H7 (cell line): Measurements from ENCODE around the gene SLC9A8. TPM values are rescaled to one million over a fixed set of nuclear protein-coding genes. Genes with fewer than 3 reads are reported as not detected.

Experiments
- DNase-seq: peaks from one replicate; pipeline ENCODE4 v3.0.0; 2012
- H3K27me3 ChIP-seq: 2 replicates; pipeline ENCODE4 v1.6.0; 2011; ENCODE audit warnings: mild to moderate bottlenecking, low read length; ENCODE audit not compliant: control insufficient read depth, insufficient read depth
- H3K36me3 ChIP-seq: replicated peaks from 2 replicates; pipeline ENCODE4 v1.5.1; 2011; ENCODE audit warnings: low read length; ENCODE audit not compliant: control insufficient read depth, insufficient read depth
- H3K4me3 ChIP-seq: 2 replicates; pipeline ENCODE4 v1.5.1; 2011; ENCODE audit warnings: low read depth, mild to moderate bottlenecking, control low read depth, low read length, moderate library complexity; ENCODE audit not compliant: insufficient read depth
- total RNA-seq: library from RNA; depleted of rRNA; stranded (reverse); fragments of >200 nt; shearing (Covaris generic); gene quantifications from 2 replicates; pipeline ENCODE4 v1.2.3, GENCODE V29; 2014

The SLC9A8 gene
- total RNA-seq, 1 experiment from 2014 or later, result 6.7 TPM

DNA sequence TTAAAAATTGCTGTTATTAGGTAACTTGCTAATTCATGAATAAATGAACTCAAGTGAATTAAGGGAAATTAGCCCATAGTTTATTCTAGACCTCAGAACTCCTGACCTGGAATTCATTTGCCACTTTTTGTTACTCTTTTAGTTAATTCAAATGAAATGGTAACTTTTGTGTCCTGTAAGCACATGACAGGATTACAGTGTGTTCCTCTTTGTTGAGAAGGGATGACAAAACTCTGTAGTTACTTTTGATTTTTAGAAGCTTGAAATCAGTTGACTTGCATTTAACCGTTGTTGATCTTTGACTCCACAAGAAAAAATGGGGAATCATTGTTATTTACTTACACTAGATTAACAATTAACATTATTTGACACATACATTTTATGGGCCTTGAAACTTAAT, 6.2 kb downstream of the SLC9A8 start:
- H3K36me3 ChIP-seq, result peaks cover 3% of the 10 kb centered on the region
- no peak overlapping the region for H3K4me3 ChIP-seq
- H3K27me3 ChIP-seq, result no peaks in the 10 kb centered on the region
- DNase-seq, result no peak

DNA sequence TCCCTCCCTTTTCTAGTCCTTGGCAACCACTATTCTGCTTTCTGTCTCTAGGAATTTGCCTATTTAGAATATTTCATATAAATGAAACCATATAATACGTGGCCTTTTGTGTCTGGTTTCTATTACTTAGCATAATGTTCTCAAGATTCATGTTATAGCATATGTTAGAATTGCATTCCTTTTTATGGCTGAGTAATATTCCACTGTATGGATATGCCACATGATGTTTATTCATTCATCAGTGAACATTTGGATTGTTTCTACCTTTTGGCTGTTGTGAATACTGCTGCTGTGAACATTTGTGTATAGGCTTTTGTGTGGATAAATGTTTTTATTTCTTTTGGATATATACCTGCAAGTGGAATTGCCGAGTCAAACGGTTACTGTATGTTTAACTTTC, 7.1 kb downstream of the SLC9A8 start:
- no peak overlapping the region for H3K4me3 ChIP-seq
- no peak for DNase-seq
- H3K27me3 ChIP-seq, result no peaks in the 10 kb centered on the region
- peaks cover 3% of the 10 kb centered on the region for H3K36me3 ChIP-seq

DNA sequence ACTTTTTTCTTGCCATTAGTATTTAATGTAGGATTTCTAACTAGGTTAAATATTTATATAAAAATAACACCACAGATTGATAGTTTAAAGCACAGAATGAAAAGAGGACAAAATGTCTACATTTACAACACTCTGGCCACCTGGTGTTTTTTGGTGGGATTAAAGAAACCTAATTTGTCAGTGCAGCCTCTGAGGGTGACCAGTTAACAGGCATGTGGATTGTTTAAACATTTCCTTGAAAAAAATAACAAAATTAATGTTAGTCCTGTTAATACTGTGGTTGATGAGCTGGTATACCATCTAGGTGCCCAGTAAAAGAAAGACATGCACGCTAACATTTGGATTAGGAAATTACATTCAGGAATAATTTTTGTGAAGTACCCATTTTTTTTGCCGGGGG, 8.8 kb downstream of the SLC9A8 start:
- H3K36me3 ChIP-seq, result peaks cover 3% of the 10 kb centered on the region
- DNase-seq, result no peak
- H3K27me3 ChIP-seq, result no peaks in the 10 kb centered on the region
- H3K4me3 ChIP-seq, result no peak overlapping the region

- Histone ChIP-seq H3K27me3 (no peaks in the 10 kb centered on the region), H3K4me3 (no peak overlapping the region), H3K36me3 (peaks cover 3% of the 10 kb centered on the region)
- DNase-seq, result no peak
These were observed 9.3 kb downstream of the SLC9A8 start for GRCh38 chr20:49821870-49822331.

DNA sequence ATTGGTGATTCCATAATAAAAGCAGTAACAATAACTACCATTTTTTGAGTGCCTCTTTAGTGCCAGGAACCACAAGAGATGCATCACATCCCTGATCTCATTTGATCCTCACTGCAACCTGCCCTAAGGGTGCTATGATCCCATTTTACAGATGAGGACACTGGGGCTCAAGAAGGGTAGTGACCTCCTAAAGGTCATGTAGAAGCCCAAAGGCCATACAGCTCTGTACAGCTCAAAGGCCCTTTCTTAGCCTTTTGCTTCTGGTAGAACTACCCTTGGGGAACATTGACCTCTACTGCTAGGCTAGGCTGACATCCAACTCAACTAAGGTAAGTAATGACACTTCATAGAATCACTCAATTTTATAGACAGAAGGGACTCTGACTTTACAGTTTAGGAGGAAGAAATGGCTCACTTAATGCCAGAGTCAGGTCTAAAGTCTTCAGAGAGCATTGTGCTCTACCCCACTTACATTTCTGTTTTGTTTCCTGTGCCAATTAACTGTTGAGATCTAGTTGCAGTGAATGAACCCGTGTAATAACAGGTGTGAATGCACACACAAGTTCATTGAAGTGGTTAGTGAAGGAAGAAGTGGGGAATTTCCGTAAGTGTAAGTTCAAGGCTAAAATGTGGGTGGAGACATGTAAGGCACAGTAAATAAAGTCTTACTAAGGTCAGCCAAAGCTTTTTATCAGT, 10.7 kb downstream of the SLC9A8 start:
- DNase-seq, result no peak
- Histone ChIP-seq H3K36me3 (peaks cover 3% of the 10 kb centered on the region), H3K27me3 (no peaks in the 10 kb centered on the region), H3K4me3 (no peak overlapping the region)

GRCh38 chr20:49824206-49824605, 11.6 kb downstream of the SLC9A8 start:
- peaks cover 3% of the 10 kb centered on the region for H3K36me3 ChIP-seq
- no peaks in the 10 kb centered on the region for H3K27me3 ChIP-seq
- H3K4me3 ChIP-seq, result no peak overlapping the region
- DNase-seq, result no peak

DNA sequence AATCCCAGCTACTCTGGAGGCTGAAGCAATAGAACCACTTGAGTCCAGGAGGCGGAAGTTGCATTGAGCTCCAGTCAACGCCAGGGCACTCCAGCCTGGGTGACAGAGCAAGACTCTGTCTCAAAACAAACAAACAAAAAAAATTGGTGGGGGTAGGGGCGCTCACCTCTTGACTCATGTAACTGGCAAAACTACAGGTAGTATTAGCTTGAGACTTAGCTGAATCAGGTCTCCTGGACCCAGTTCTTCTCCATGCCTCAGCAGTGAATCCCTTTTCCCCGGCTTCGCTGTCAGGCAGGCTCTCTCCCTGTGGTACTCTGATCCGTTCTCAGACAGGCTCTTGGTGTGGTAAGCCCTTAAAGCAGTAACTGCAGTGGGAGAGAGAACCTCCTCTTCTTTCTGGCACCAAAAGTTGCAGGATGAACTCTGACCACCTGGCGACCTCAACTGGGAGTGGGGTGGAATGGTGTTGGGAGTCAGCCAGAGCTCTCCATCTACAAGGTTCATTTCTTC, 12.9 kb downstream of the SLC9A8 start:
- Histone ChIP-seq H3K36me3 (peaks cover 3% of the 10 kb centered on the region), H3K27me3 (no peaks in the 10 kb centered on the region), H3K4me3 (no peak overlapping the region)
- no peak for DNase-seq

- DNase-seq, result no peak
- Histone ChIP-seq H3K4me3 (no peak overlapping the region), H3K36me3 (no peaks in the 10 kb centered on the region; the same call in 1 of the 2 replicates), H3K27me3 (no peaks in the 10 kb centered on the region)
These were observed 18.6 kb downstream of the SLC9A8 start for GRCh38 chr20:49831022-49831769.

GRCh38 chr20:49831770-49832631, 19.4 kb downstream of the SLC9A8 start:
- Histone ChIP-seq H3K36me3 (no peaks in the 10 kb centered on the region), H3K27me3 (no peaks in the 10 kb centered on the region), H3K4me3 (no peak overlapping the region)
- no peak for DNase-seq

- H3K4me3 ChIP-seq, result no peak overlapping the region
- H3K27me3 ChIP-seq, result no peaks in the 10 kb centered on the region
- no peak for DNase-seq
- no peaks in the 10 kb centered on the region for H3K36me3 ChIP-seq
These were observed 20.2 kb downstream of the SLC9A8 start for GRCh38 chr20:49832632-49833327.

- Histone ChIP-seq H3K27me3 (no peaks in the 10 kb centered on the region), H3K36me3 (no peaks in the 10 kb centered on the region), H3K4me3 (no peak overlapping the region)
- no peak for DNase-seq
These were observed 20.9 kb downstream of the SLC9A8 start for GRCh38 chr20:49833483-49833882.

DNA sequence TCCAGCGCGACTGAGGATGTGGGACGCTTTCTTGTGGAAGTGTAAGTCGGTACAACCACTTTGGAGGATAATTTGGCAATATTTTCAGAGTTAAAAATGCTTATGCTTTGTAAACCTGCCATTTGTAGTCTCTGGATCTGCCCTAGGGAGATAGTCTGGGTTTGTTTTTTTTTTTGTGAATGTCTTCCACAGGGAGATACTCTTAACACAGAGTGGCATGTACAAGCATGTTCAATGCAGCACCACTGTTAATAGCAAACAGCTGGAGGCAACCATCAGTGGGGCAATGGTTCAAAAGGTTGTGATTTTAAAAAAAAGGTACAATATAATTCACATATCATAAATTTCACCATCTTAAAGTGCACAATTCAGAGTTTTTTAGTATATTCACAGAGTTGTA, 22.4 kb downstream of the SLC9A8 start:
- Histone ChIP-seq H3K36me3 (no peaks in the 10 kb centered on the region), H3K27me3 (no peaks in the 10 kb centered on the region), H3K4me3 (no peak overlapping the region)
- DNase-seq, result no peak

- H3K4me3 ChIP-seq, result no peak overlapping the region
- peaks cover 4% of the 10 kb centered on the region; the same call in 1 of the 2 replicates for H3K36me3 ChIP-seq
- DNase-seq, result no peak
- H3K27me3 ChIP-seq, result no peaks in the 10 kb centered on the region
These were observed 25.9 kb downstream of the SLC9A8 start for GRCh38 chr20:49838546-49838945.

DNA sequence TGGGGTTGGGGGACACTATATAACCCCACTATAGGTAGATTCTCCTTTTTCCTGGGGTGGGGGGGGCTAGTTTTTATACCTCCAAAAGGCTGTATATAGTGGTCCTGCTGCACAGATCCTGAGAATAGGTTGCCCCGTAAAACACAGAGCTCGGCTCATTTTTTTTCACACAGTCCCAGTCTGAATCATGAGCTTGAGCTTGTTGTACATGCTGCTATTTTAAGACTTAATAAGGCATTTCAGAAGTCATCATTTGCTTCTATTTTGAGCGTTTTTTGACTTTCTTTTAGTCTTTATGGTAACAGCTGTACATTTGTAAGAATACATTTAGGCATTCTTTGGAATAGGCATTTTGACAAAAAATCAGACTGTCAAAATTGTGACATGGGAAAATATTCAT, 30.5 kb downstream of the SLC9A8 start:
- DNase-seq, result no peak
- Histone ChIP-seq H3K4me3 (no peak overlapping the region), H3K27me3 (no peaks in the 10 kb centered on the region), H3K36me3 (peaks cover 4% of the 10 kb centered on the region; the same call in 1 of the 2 replicates)
